SK-N-SH (cell line): ENCODE results near the gene FIGN. TPM values are rescaled to one million over a fixed set of nuclear protein-coding genes. Genes with fewer than 3 reads are reported as not detected.

Experiments
- CTCF ChIA-PET: fragments of 300-600, 350-600 bp; formaldehyde crosslinking; extraction: SDS; loops from one replicate; lab custom pipeline; 2021; lab: Yijun Ruan, JAX
- POLR2A ChIA-PET: fragments of 350-600 bp; sonication (Branson Sonifier 250); formaldehyde crosslinking; extraction: SDS; loops from one replicate; lab custom pipeline; 2020; ENCODE audit warnings: antibody characterized with exemption, inconsistent platforms; lab: Yijun Ruan, JAX
- DNase-seq: peaks from one replicate; pipeline ENCODE4 v3.0.0; 2012
- H2AFZ ChIP-seq: fragments of 200-600 bp; sonication (generic); 2 replicates; pipeline ENCODE4 v1.8.1; 2016; ENCODE audit warnings: antibody characterized with exemption, mild to moderate bottlenecking, low read depth
- H3F3A ChIP-seq: fragments of 200-600 bp; sonication (generic); replicated peaks from 2 replicates; pipeline ENCODE3; 2016; ENCODE audit warnings: antibody characterized with exemption, mild to moderate bottlenecking; ENCODE audit not compliant: insufficient read depth
- H3K27ac ChIP-seq, 2 experiments: fragments of 200-500 bp in 1 of 2; fragments of 200-600 bp in 1 of 2; sonication (Bioruptor generic) in 1 of 2; sonication (generic), shearing (Covaris generic) in 1 of 2; 2 replicates each; pipeline versions ENCODE4 v1.5.1 to v1.6.1; 2014 to 2016; ENCODE audit warnings: low read depth in 2 of 2, inconsistent platforms in 1 of 2, low read length in 1 of 2, mild to moderate bottlenecking in 1 of 2, mixed read lengths in 1 of 2
- H3K27me3 ChIP-seq: fragments of 200-600 bp; sonication (generic), shearing (Covaris generic); 2 replicates; pipeline ENCODE4 v1.6.1; 2016; ENCODE audit warnings: mixed run types; ENCODE audit not compliant: insufficient read depth
- H3K36me3 ChIP-seq, 2 experiments: fragments of 200-500 bp in 1 of 2; fragments of 200-600 bp in 1 of 2; sonication (Bioruptor generic) in 1 of 2; sonication (generic) in 1 of 2; replicated peaks in 1 of 2; 2 replicates each; pipeline versions ENCODE3 to v1.5.1; 2014 to 2016; ENCODE audit warnings: low read length in 1 of 2, mild to moderate bottlenecking in 1 of 2; ENCODE audit not compliant: insufficient read depth in 2 of 2, control insufficient read depth in 1 of 2
- H3K4me1 ChIP-seq, 2 experiments: fragments of 200-500 bp in 1 of 2; fragments of 200-600 bp in 1 of 2; sonication (Bioruptor generic) in 1 of 2; sonication (generic), shearing (Covaris generic) in 1 of 2; 2 replicates each; pipeline versions ENCODE4 v1.5.1 to v1.6.1; 2014 to 2016; ENCODE audit warnings: low read depth in 1 of 2, low read length in 1 of 2, mixed run types in 1 of 2; ENCODE audit not compliant: insufficient read depth in 2 of 2, control insufficient read depth in 1 of 2
- H3K4me2 ChIP-seq: fragments of 200-600 bp; sonication (generic), shearing (Covaris generic); 2 replicates; pipeline ENCODE4 v1.6.1; 2017; ENCODE audit warnings: mixed run types
- H3K4me3 ChIP-seq, 2 experiments: fragments of 200-500 bp in 1 of 2; fragments of 200-600 bp in 1 of 2; sonication (Bioruptor generic) in 1 of 2; sonication (generic), shearing (Covaris generic) in 1 of 2; 2 replicates each; pipeline versions ENCODE4 v1.5.1 to v1.8.1; 2014 to 2016; ENCODE audit warnings: low read depth in 2 of 2, inconsistent platforms in 1 of 2, low read length in 1 of 2, mild to moderate bottlenecking in 1 of 2, mixed read lengths in 1 of 2, moderate library complexity in 1 of 2
- H3K79me2 ChIP-seq: fragments of 200-600 bp; sonication (generic); 2 replicates; pipeline ENCODE4 v1.8.1; 2017; ENCODE audit warnings: mild to moderate bottlenecking; ENCODE audit not compliant: insufficient read depth
- H3K9ac ChIP-seq: fragments of 200-600 bp; sonication (generic); 2 replicates; pipeline ENCODE4 v1.6.1; 2017; ENCODE audit warnings: mixed run types
- H3K9me2 ChIP-seq: fragments of 200-600 bp; sonication (generic); 2 replicates; pipeline ENCODE4 v1.6.1; 2017; ENCODE audit warnings: mixed run types
- H3K9me3 ChIP-seq: fragments of 200-600 bp; sonication (generic); 2 replicates; pipeline ENCODE4 v1.6.1; 2017; ENCODE audit warnings: mixed run types, mild to moderate bottlenecking, moderate library complexity
- H4K20me1 ChIP-seq: fragments of 200-600 bp; sonication (generic); 2 replicates; pipeline ENCODE4 v1.6.1; 2017; ENCODE audit warnings: mild to moderate bottlenecking, mixed run types; ENCODE audit not compliant: insufficient read depth
- CHD2 ChIP-seq: fragments of 150-350 bp; IDR thresholded peaks from 2 replicates; pipeline ENCODE4 v1.6.1; 2018; ENCODE audit warnings: low read length; ENCODE audit not compliant: partially characterized antibody
- EZH2phosphoT487 ChIP-seq: fragments of 200-600 bp; sonication (generic); IDR thresholded peaks from 2 replicates; pipeline ENCODE4 v1.6.1; 2017; ENCODE audit warnings: low read depth, mixed run types, mild to moderate bottlenecking, antibody characterized with exemption, moderate library complexity, borderline replicate concordance
- GABPA ChIP-seq: IDR thresholded peaks from 2 replicates; pipeline ENCODE4 v1.4.0; 2012; ENCODE audit warnings: low read depth, mild to moderate bottlenecking
- NRF1 ChIP-seq: IDR thresholded peaks from 2 replicates; pipeline ENCODE4 v1.6.1; 2012; ENCODE audit warnings: low read depth, mild to moderate bottlenecking, low read length
- RXRA ChIP-seq: IDR thresholded peaks from 2 replicates; pipeline ENCODE4 v1.4.0; 2012; ENCODE audit warnings: low read depth, mild to moderate bottlenecking, borderline replicate concordance
- SMC3 ChIP-seq: IDR thresholded peaks from 2 replicates; pipeline ENCODE4 v1.6.1; 2012; ENCODE audit warnings: low read depth, low read length, improper control_type of control experiment
- TEAD4 ChIP-seq: IDR thresholded peaks from 2 replicates; pipeline ENCODE4 v1.4.0; 2012; ENCODE audit warnings: mild to moderate bottlenecking, borderline replicate concordance; ENCODE audit not compliant: insufficient read depth
- YY1 ChIP-seq: IDR thresholded peaks from 2 replicates; pipeline ENCODE4 v1.4.0; 2012; ENCODE audit warnings: low read depth, mild to moderate bottlenecking
- WGBS: methylation state at CpG from one replicate; pipeline ENCODE4 v1.1.6; 2017; ENCODE audit warnings: low lambda C conversion rate; 5-methylcytosine and 5-hydroxymethylcytosine counted together
- polyA plus RNA-seq, 3 experiments: library from polyadenylated mRNA; depleted of rRNA; stranded (reverse); fragments of >200 nt; gene quantifications; 2 replicates each; pipeline ENCODE4 v1.2.3, GENCODE V29; 2012
- TF ChIP-seq, protein P1 (sequence below): IDR thresholded peaks from 2 replicates; pipeline ENCODE4 v1.4.0; 2012; ENCODE audit warnings: low read depth, borderline replicate concordance
- TF ChIP-seq, protein P2 (sequence below): fragments of 200-600 bp; sonication (generic); IDR thresholded peaks from 2 replicates; pipeline ENCODE4 v1.6.1; 2017; ENCODE audit warnings: antibody characterized with exemption, mild to moderate bottlenecking, moderate library complexity
- TF ChIP-seq, protein P3 (sequence below): fragments of 150-350 bp; IDR thresholded peaks from 2 replicates; pipeline ENCODE4 v1.6.1; 2016; ENCODE audit warnings: mild to moderate bottlenecking, low read depth, low read length

Gene FIGN
- polyA plus RNA-seq, 1 of the 3 experiments (the other 2 are of a cell fraction), result 0.74 TPM

DNA sequence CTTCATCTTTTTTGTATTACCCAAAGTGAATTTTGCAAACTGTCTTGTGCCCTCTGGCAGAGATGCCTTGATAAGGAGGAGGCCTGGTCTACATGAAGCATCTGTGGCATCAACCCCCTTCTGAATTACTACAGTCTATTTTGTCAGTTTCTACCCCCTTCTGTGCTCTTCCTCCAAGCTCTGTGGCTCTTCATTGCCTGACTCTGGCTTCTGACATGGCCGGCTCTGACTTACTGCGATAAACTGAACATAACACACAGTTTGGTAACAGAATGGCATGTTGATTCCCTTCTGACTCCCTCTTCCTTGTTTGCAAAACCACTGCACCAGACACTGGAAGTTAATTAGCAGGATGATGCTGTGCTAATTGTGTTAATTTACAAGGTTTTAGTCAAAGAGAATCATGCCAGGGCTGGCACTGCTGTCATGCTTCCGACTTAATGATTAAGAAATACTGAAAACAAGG lies 122.5 kb downstream of the FIGN start (continued):
- TF ChIP-seq, protein P1, sequence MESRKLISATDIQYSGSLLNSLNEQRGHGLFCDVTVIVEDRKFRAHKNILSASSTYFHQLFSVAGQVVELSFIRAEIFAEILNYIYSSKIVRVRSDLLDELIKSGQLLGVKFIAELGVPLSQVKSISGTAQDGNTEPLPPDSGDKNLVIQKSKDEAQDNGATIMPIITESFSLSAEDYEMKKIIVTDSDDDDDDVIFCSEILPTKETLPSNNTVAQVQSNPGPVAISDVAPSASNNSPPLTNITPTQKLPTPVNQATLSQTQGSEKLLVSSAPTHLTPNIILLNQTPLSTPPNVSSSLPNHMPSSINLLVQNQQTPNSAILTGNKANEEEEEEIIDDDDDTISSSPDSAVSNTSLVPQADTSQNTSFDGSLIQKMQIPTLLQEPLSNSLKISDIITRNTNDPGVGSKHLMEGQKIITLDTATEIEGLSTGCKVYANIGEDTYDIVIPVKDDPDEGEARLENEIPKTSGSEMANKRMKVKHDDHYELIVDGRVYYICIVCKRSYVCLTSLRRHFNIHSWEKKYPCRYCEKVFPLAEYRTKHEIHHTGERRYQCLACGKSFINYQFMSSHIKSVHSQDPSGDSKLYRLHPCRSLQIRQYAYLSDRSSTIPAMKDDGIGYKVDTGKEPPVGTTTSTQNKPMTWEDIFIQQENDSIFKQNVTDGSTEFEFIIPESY, result no peak
- TF ChIP-seq EZH2phosphoT487, result no peak
- no peak for TF ChIP-seq NRF1

DNA sequence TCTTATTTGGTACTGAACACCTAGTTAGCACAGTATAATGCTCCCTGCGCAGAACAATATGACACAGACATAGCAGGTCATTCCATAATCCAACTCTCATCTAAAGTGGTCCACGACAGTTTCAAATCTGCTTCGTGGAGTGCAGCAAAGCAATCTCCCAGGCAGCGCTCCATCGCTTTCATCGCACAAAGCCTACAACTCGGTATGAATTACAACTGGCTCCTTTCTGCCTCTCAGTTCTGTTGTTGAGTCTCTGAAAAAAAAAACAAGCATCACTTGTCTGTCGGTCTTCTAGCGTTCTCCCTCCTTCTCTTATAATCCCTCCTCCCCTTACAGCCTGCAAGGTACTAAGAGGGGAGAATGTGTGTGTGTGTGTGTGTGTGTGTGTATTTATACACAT lies 123.5 kb downstream of the FIGN start:
- no peaks in the 10 kb centered on the region for H3F3A ChIP-seq
- no peak for DNase-seq
- WGBS, result 96% methylated on average over 9 of the region's 9 CpGs
- H3K9me2 ChIP-seq, result no peaks in the 10 kb centered on the region
- H3K27ac ChIP-seq, result no peak overlapping the region
- no peak overlapping the region for H2AFZ ChIP-seq
- no peak overlapping the region for H3K4me2 ChIP-seq
- H4K20me1 ChIP-seq, result no peaks in the 10 kb centered on the region
- H3K9ac ChIP-seq, result no peak overlapping the region
- H3K9me3 ChIP-seq, result no peaks in the 10 kb centered on the region
- H3K79me2 ChIP-seq, result no peaks in the 10 kb centered on the region
- no peak overlapping the region for H3K4me3 ChIP-seq
- ChIA-PET POLR2A (no interaction called here), CTCF (no interaction called here)
- TF ChIP-seq YY1 (no peak), RXRA (no peak), CHD2 (no peak)
- H3K27me3 ChIP-seq, result no peaks in the 10 kb centered on the region
- H3K36me3 ChIP-seq, result peaks cover 0 to 8% of the 10 kb centered on the region in 2 experiments
- H3K4me1 ChIP-seq, result peaks cover 0 to 8% of the 10 kb centered on the region in 2 experiments; a peak in 2 of 4 replicates

DNA sequence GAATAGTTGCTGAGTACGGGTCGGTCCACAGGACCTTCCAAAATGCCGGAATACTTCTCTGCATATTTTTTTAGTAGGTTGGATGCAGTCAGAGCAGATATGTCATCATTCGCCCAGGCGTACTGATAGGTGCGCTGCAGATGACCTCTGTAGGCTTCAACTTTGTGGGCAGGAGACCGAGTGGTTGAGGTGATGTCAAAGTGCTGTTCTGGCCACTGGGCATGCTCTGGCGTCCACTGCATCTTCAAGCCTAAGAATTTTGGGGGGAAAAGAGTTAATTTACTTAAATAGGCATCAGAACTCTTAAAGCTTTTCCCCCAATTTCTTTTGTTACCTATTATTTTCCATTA lies 124.3 kb downstream of the FIGN start:
- H3K9ac ChIP-seq, result no peak overlapping the region
- no peak for TF ChIP-seq SMC3
- TF ChIP-seq, protein P2, sequence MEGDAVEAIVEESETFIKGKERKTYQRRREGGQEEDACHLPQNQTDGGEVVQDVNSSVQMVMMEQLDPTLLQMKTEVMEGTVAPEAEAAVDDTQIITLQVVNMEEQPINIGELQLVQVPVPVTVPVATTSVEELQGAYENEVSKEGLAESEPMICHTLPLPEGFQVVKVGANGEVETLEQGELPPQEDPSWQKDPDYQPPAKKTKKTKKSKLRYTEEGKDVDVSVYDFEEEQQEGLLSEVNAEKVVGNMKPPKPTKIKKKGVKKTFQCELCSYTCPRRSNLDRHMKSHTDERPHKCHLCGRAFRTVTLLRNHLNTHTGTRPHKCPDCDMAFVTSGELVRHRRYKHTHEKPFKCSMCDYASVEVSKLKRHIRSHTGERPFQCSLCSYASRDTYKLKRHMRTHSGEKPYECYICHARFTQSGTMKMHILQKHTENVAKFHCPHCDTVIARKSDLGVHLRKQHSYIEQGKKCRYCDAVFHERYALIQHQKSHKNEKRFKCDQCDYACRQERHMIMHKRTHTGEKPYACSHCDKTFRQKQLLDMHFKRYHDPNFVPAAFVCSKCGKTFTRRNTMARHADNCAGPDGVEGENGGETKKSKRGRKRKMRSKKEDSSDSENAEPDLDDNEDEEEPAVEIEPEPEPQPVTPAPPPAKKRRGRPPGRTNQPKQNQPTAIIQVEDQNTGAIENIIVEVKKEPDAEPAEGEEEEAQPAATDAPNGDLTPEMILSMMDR, result no peak
- no peak for TF ChIP-seq GABPA
- TF ChIP-seq, protein P3, sequence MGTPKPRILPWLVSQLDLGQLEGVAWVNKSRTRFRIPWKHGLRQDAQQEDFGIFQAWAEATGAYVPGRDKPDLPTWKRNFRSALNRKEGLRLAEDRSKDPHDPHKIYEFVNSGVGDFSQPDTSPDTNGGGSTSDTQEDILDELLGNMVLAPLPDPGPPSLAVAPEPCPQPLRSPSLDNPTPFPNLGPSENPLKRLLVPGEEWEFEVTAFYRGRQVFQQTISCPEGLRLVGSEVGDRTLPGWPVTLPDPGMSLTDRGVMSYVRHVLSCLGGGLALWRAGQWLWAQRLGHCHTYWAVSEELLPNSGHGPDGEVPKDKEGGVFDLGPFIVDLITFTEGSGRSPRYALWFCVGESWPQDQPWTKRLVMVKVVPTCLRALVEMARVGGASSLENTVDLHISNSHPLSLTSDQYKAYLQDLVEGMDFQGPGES, result no peak
- TF ChIP-seq TEAD4, result no peak
- TF ChIP-seq, all 33 proteins: peak for 0
- CTCF ChIA-PET, result interaction anchor here (0.9 to 1.9 kb wide), 4 partner anchors 9 to 265 kb away, joined by 3 to 5 read pairs (median 3); no protein-coding TSS in a partner anchor
- no peaks in the 10 kb centered on the region for H3F3A ChIP-seq
- H2AFZ ChIP-seq, result no peak overlapping the region
- H3K4me1 ChIP-seq, result peaks cover 0 to 8% of the 10 kb centered on the region in 2 experiments; a peak in 2 of 4 replicates
- H3K9me2 ChIP-seq, result no peaks in the 10 kb centered on the region
- no peak for DNase-seq
- POLR2A ChIA-PET, result no interaction called here
- no peak overlapping the region for H3K4me2 ChIP-seq
- no peaks in the 10 kb centered on the region for H3K79me2 ChIP-seq
- no peak overlapping the region for H3K4me3 ChIP-seq
- no peaks in the 10 kb centered on the region for H3K9me3 ChIP-seq
- no peaks in the 10 kb centered on the region for H3K27me3 ChIP-seq
- WGBS, result 94% methylated on average over 8 of the region's 8 CpGs
- no peaks in the 10 kb centered on the region for H4K20me1 ChIP-seq
- no peak overlapping the region for H3K27ac ChIP-seq
- H3K36me3 ChIP-seq, result peaks cover 0 to 8% of the 10 kb centered on the region in 2 experiments
